Endometrial microvascular endothelial cells (primary cell): ENCODE measurements around the gene CAD. TPM values are rescaled to one million over a fixed set of nuclear protein-coding genes. Genes with fewer than 3 reads are reported as not detected.
"Not testable (repeated sequence)": the region's sequence is repeated elsewhere in the genome, so short reads cannot be mapped to it uniquely, and the experiment has no call there.

ENCODE experiments used
- in situ Hi-C: cut with HindIII; loops from 2 replicates; pipeline ENCODE4 v1.10.0; 2017; ENCODE audit warnings: low sequenced_read_pairs, low pct_unique_long_range_greater_than_20kb; ENCODE audit errors: inconsistent ontology term
- total RNA-seq: library from RNA; depleted of rRNA; stranded (reverse); fragments of >200 nt; gene quantifications from one replicate; pipeline ENCODE4 v1.2.3, GENCODE V29; 2015; ENCODE audit errors: inconsistent ontology term

The CAD gene
- total RNA-seq, result 82.7 TPM

DNA sequence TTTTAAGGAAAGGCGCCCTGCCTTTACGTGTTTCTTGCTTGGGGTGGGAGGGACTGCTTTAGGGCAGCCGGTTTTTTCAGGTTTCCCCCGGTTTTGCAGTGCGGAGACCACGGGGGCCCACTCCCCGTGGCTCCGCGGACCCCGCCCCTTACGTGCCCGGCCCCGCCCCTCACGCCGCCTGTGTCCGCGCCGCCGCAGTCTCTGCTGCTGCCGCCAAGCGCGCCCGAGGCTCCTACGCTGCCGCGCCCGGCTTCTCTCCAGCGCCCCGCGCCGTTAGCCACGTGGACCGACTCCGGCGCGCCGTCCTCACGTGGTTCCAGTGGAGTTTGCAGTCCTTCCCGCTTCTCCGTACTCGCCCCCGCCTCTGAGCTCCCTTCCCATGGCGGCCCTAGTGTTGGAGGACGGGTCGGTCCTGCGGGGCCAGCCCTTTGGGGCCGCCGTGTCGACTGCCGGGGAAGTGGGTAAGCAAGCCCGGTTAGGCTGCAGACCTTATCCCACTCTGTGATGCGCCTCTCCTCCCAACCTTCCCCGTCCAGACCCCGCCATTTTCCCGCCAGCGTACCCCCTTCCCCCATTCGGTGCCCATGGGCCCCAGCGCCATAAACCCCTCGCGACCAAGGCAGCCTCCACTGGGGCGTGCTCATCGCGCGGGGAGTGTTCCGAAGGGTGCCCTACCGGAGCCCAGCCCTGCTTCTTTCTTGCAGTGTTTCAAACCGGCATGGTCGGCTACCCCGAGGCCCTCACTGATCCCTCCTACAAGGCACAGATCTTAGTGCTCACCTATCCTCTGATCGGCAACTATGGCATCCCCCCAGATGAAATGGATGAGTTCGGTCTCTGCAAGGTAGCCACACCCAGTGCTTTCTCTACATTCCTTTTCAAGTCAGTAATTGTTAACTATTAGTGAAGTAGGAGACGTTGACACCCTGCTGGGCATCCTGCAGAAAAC, at the start of gene CAD:
Gene CAD, plus strand, starts transcription at position 197 of the 949 bp plus-strand sequence. Its CDS starts 183 bp downstream, at position 380.
- in situ Hi-C loops, result no loop called here

DNA sequence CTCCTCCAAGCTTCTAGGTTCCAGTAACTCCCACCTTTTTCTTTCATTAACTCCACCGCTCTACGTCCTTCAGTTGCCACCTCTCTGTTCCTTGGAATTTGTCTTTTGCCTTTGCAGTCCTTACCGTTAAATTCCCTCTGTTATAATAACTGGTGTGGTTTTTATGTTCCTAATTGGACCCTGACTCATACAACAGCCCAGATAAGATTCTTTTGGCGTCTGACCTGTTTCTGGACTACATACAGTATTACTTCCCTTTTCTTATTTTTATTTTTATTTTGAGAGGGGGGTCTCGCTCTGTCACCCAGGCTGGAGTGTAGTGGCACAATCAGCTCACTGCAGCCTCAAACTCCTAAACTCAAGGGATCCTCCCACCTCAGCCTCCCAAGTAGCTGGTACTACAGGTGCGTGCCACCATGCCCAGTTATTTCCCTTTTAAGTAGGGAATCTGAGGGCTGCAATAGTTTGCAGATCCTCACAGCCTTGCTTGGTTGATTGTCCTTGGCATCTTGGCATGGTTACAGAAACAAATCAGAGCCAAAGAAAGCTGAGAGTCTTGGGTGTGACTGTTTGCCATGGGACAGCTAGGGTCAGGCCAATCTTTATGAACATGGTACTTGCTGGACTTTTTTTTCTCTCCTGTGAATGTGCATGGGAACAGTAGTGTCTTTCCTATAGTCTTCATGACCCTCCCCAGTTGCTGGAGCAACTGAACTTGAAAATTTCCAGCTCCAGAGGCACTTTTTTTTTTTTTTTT, 46.4 kb upstream of the CAD start:
- in situ Hi-C loops, result no loop called here

DNA sequence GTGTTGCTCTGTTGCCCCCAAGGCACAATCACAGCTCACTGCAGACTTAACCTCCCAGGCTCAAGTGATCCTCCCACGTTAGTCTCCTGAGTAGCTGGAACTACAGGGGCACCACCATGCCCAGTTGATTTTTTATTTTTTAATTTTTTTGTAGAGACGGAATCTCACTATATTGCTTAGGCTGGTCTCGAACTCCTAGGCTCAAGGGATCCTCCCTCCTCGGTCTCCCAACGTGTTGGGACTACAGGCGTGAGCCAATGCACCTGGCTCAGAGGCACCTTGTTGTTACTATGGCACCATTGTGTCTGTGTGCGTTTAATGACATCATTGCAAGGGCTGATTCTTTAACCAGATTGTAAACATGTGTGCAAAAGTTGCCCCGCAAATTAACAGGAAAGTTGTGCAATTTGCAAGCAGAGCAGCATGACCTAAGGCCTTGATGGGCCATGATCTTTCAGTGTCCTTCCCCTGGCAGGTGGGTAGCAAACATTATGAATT, 45.8 kb upstream of the CAD start:
- in situ Hi-C loops, result no loop called here

DNA sequence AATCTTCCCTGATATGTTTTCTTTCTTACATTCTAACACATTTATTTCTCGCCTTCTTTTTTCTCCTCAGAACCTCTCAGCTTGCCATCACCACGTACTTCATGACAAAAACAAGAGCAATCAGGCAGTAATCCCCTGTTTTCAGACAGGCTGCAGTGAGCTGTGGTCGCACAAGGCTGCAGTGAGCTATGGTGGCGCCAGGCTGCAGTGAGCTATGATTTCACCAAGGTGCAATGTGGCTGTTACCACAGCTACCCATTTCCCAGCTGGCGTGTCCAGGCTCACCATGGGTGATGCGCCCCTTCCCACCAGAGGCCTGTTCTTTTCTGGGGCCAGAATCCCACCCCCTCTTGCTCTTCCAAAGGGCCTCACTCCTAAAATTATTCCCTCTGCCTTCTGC, 42.5 kb upstream of the CAD start:
- in situ Hi-C loops, result no loop called here

DNA sequence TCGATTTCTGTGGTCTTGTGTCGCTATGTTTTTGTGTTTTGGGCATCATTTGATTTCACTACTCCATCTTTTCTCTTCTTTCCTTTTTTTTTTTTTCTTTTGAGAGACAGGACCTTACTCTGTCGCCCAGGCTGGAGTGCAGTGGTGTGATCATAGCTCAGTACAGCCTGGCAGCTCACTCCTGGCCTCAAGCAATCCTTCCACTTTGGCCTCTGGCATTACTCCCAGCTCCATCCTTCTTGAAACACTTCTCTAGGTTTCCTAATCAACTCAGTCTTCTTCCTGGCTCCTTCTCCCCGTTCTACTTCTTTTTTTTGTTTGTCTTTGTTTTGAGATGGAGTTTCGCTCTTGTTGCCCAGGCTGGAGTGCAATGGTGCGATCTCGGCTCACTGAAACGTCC, 41.8 kb upstream of the CAD start:
- in situ Hi-C loops, result no loop called here

DNA sequence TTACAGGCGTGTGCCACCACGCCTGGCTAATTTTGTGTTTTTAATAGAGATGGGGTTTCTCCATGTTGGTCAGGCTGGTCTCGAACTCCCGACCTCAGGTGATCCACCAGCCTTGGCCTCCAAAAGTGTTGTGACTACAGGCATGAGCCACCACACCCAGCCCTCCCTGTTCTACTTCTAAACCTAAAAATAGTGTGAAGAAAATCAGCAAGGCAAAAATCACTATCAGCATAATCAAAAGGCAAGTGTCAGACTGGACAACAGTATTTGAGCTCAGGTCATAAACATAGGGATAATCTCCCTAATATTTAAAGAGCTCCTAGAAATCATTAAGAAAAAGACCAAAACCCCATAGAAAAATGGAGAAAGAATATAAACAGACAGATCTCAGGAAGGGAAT, 41.4 kb upstream of the CAD start:
- in situ Hi-C loops, result not testable (repeated sequence)

DNA sequence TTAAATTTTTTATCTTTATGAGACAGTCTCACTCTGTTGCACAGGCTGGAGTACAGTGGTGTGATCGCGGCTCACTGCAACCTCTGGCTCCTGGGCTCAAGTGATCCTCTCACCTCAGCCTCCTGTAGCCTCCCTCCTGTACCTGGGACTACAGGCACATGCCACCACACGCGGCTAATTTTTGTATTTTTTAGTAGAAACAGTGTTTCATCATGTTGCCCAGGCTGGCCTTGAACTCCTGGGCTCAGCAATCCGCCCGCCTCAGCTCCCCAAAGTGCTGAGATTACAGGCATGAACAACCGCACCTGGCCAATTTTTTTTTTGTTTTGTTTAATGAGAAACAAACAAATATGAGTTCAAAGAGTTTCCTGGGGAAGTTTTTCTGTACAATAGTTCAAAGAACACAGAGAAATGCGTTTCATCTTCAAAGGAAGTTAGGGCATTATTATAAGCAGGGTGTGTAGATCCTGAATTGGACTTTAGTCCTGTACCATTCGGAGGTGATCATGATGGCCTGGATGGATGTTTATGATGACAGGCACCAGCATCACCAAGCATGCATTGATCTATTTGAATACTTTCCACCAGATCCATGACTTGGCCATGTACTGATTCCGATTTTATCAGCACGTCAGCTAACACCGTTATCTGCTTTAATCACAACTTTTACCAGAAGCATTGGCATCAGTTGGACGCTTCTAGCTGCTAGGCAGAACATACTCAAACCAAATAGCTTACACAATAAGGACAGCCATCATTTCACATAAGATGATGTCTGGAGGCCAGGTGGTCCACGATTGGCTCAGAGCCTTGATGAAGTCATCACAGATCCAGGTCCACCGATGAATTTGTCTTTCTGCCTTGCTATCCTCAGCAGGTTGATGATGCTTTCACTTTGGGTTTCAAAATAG, 39.5 kb upstream of the CAD start:
- in situ Hi-C loops, result no loop called here

DNA sequence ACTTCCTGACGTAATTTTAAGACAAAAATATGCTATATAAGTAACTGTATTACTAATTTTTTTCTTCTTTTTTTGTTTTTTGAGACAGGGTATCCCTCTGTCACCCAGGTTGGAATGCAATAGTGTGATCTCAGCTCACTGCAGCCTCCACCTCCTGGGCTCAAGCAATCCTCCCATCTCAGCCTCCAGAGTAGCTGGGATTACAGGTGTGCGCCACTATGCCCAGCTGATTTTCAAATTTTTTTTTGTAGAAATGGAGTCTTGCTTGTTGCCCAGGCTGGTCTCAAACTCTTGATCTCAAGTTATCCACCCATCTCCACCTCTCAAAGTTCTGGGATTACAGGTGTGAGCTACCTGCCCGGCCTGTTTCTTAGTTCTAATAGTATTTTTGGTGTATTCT, 38.7 kb upstream of the CAD start:
- in situ Hi-C loops, result no loop called here

DNA sequence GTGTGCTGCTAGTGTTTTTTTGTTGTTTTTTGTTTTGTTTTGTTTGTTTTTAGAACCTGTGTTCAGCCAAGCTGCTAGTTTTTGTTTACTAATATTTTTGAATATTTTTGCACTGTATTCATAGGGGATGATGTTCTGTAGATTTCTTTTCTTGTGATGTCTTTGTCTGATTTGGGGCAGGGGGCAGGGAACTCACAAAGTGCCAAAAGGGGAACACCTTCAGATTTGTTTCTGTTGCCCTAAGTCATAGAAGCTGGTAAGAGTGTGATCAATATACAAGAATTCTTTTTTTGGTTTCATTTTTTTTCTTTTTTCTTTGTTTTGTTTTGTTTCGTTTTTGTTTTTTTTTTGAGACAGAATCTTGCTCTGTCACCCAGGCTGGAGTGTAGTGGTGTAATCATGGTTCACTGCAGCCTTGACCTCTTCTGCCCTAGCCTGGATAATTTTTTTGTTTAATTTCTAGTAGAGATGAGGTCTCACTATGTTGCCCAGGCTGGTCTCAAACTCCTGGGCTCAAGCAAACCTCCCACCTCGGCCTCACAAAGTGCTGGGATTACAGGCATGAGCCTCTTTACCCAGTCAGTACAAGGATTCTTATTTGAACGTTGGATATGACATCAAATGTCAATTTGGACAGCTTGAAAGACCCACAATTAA, 37.7 kb upstream of the CAD start:
- in situ Hi-C loops, result no loop called here

DNA sequence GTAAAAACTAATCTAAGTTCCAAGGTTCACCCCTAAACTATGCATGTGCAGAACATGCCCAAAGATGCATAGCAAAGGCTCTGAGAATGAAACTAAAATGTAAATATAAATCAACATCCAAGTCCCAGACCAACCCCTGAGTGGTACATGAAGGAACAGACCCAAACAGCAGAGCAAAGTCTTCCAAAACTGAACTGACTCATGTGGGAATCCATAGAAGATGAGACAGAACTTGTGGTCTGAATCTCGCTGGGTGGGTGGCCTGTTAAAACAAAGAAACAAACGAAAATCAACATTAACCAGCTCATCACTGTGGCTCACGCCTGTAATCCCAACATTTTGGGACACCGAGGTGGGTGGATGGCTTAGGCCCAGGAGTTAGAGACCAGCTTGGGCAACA, 34.8 kb upstream of the CAD start:
- in situ Hi-C loops, result no loop called here

DNA sequence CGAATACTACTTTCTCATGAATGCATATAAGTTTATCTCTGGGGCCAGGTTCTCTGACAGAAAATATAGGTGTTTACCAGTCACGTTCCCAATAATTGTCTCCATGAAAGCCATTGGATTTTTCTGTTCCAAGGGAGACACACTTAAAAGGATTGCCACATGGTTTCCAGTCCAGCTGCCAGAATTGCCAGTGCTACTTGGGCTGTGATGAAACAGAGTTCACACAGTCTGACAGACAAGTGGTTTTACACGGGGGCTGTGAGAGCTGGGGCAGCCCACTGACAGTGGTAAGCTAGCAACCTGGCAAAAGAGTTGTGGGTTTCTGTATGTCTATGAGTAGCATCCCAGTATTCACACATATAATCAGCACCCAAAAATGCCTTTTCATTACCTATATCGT, 33.1 kb upstream of the CAD start:
- in situ Hi-C loops, result no loop called here

DNA sequence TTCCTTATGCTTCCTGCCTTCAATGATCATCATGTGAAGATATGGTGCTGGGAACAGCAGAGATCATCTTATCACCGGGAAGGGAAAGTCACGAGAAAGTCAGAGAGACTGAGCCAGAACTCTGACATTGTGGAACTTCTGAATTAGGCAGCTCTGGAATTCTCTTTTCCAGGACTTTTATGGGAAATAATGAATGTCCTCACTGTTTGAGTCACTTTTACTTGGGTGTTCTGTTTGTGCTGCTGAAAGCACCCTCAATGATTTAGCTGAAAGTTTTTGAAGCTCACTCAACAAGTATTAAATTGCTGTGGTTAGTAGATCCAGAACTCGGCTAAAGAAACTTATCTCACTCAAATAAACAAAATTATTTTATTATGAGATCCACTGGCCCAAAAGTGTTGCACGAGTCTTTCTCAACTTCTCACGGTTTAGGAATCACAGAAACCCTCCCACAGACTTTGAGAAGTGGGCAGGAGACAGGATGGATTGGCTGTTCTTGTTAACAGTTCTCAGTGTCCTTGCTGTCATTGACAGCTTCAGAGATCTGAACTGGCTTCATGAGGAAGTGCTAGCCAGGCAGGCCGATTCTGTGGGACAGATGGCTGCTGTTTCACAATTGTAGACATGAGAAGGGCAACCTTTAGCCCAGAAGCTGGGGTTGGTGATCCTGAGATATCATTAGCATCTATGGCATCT, 31.7 kb upstream of the CAD start:
- in situ Hi-C loops, result no loop called here

DNA sequence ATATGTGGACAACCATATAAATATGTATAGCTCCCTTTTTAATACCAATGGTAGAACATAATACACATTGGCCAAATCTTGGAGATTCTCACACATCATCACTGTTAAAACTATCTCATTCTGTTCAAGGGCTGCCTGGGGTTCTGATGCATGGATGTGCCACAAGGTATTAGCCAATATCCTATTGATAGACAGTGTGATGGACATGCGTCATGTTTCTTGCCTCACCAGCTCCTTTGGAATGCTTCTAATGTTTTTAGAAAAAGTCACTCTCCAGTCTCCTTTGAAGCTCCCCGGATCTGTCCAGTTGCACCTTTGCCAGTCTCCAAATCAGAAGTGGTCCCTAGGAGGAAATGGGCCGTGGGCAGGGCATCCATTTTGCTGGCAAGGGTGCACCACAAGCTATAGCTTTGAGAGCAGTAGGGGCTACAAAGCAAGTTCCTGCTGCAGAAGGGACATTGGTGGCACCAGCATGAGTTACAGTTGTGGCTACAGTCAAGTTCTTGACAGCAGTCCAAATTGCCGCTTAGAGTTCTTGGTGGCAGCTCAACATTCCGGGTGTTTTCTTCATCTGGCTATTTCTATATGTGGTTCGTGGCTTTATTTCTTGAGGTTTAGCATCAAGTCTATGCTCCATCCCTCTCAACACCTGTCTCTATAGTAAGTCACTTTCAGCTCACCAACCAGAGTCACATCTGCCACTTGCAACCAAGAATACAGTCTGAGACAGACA, 30.4 kb upstream of the CAD start:
- in situ Hi-C loops, result no loop called here

DNA sequence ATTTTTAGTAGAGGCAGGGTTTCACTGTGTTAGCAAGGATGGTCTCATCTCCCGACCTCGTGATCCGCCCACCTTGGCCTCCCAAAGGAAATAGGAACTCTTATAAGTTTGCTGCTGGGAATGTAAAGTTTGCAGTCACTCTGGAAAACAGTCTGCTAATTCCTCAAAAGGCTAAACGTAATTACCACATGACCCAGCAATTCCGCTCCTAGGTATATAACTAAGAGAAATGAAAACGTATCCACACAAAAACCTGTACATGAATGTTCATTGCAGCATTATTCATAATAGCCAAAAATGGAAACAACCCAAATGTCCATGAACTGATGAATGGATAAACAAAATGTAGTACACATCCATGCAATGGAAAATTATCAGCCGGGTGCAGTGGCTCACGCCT, 27.2 kb upstream of the CAD start:
- in situ Hi-C loops, result no loop called here

DNA sequence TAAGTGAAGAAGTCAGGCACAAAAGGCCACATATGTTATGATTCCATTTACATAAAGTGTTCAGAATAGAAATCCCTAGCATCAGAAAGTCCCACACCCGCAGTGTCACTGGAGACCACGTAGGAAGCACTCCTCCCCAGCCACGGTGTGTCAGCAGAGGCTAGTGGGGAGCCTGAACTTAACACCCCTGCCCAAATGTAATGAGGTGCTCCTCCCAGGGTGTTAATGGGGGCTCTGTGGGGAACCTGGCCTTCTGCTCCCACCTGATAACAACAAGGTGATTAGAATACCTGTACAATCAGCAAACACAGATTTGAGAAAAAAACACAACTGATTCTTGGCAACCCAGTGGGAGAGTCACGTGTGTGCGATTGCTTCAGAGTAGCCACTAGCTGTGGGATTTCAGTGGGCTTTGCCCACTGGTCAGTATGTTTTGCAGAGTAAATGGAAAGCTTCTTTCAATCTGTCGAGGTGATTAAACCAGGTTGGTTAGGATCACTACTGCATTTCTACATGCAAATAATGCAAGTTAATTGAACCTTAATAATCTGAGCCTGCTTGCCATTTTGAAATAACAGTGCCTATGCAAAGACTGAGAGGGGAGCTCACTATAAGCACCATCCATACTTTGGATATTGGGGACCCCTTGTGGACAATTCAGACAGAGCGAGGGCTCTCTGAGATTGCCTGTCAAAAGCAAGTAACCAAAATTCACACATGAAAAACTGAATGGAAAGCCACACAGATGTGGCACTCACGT, 25.9 kb upstream of the CAD start:
- in situ Hi-C loops, result no loop called here

DNA sequence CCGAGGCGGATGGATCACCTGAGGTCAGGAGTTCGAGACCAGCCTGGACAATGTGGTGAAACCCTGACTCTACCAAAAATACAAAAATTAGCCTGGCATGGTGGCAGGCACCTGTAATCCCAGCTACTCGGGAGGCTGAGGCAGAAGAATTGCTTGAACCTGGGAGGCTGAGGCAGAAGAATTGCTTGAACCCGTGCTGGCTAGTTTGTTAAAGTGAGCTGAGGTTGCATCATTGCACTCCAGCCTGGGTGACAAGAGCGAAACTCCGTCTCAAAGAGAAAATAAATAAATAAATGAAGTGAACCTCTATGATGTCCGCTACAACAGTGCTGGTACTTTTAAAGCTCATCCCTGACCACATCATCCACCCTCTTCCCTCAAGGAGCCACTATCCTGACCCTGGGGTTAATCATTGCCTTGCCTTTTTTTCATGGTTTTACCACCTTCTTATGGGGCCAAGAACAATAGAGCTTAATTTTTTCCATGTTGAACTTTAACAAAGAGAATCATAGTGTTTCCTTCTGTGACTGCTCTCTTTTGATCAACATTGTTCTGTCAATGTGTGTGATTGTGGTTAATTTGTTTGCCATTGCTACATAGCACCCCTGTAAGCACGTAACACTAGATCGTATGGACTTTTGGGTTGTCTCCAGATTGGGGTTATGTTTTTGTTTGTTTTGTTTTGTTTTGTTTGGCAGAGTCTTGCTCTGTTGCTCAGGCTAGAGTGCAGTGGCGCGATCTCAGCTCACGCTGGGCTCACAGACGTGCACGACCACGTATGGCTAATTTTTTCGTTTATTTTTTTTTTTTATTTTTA, 22.4 kb upstream of the CAD start:
- in situ Hi-C loops, result no loop called here
